ENCODE results near the gene SNX9. TPM values are rescaled to one million over a fixed set of nuclear protein-coding genes. Genes with fewer than 3 reads are reported as not detected.
"Not testable (repeated sequence)": the region's sequence is repeated elsewhere in the genome, so short reads cannot be mapped to it uniquely, and the experiment has no call there.

Gene SNX9
- total and polyA plus RNA-seq, 7 donors = 42.6 to 72.6 (median 63.0) TPM

DNA sequence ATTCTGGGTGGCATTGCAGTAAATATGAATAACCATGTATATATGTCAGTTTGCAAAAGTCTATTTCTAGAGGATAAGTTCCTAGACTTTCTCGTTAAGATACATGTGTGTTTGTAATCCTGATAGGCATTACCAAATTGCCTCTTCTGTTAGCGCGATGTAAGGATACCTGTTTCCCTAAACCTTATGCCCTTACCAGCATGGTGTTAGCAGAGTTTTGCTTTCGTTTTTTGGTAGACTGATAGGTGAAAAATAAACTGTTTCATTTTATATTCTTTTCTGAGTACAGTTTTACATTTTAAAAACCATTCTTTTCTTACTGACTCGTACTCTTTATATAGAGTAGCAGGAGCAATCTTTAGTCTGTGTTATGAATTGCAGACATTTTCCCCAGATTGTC lies 32.3 kb downstream of the SNX9 start:
- Histone ChIP-seq H3K9me3 (peaks cover 0 to 3% (median 0%) of the 10 kb centered on the region in 4 donors), H3K4me1 (peaks cover 0 to 35% (median 12%) of the 10 kb centered on the region in 4 donors), H3K27ac (no peak overlapping the region), H3K27me3 (no peaks in the 10 kb centered on the region), H3K4me3 (no peak overlapping the region), H3K36me3 (no peaks in the 10 kb centered on the region)
- no peak for DNase-seq
- WGBS, 2 donors = 92 to 93% methylated on average over 5 of the region's 5 CpGs
- intact Hi-C loops (cut with DNase I) = no loop called here
- TF ChIP-seq EP300 (IDR thresholded peaks at IDR 0.05) (no peak), POLR2AphosphoS5 (IDR thresholded peaks at IDR 0.05) (no peak)
- TF ChIP-seq, protein P1, sequence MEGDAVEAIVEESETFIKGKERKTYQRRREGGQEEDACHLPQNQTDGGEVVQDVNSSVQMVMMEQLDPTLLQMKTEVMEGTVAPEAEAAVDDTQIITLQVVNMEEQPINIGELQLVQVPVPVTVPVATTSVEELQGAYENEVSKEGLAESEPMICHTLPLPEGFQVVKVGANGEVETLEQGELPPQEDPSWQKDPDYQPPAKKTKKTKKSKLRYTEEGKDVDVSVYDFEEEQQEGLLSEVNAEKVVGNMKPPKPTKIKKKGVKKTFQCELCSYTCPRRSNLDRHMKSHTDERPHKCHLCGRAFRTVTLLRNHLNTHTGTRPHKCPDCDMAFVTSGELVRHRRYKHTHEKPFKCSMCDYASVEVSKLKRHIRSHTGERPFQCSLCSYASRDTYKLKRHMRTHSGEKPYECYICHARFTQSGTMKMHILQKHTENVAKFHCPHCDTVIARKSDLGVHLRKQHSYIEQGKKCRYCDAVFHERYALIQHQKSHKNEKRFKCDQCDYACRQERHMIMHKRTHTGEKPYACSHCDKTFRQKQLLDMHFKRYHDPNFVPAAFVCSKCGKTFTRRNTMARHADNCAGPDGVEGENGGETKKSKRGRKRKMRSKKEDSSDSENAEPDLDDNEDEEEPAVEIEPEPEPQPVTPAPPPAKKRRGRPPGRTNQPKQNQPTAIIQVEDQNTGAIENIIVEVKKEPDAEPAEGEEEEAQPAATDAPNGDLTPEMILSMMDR (IDR thresholded peaks at IDR 0.05) = no peak

DNA sequence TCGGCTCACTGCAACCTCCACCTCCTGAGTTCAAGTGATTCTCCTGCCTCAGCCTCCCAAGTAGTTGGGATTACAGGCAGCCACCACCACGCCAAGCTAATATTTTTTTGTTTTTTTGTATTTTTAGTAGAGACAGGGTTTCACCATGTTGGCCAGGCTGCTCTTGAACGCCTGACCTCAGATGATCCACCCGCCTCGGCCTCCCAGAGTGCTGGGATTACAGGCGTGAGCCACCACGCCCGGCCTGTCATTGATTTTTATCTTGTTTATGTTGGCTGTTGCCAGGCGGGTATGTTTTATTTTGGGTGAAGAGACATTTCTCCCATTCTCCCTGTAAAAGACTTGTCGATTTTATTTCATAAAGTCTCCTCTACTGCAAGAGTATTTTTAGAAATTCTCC lies 32.8 kb downstream of the SNX9 start:
- 33 to 78% methylated on average over 10 of the region's 10 CpGs for WGBS, 2 donors
- H3K36me3 ChIP-seq; H3K4me3 ChIP-seq; H3K9me3 ChIP-seq; intact Hi-C loops (cut with DNase I); H3K27me3 ChIP-seq; DNase-seq: not testable (repeated sequence)
- H3K27ac ChIP-seq = peak overlapping the region in 1 of 4 donors; percentile 19
- H3K4me1 ChIP-seq = peaks cover 0 to 37% (median 16%) of the 10 kb centered on the region in 4 donors

DNA sequence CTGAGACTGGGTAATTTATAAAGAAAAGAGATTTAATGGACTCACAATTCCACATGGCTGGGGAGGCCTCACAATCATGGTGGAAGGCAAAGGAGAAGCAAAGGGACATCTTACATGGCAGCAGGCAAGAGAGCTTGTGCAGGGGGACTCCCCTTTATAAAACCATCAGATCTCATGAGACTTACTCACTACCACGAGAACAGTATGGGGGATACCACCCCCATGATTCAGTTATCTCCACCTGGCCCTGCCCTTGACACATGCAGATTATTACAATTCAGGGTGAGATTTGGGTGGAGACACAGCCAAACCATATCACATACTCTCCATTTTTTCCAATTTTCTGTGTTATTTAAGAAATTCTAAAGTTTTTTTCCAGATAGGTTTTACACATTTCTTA lies 35.6 kb downstream of the SNX9 start:
- 65 to 84% methylated on average over 1 of the region's 1 CpG for WGBS, 2 donors
- H3K27me3 ChIP-seq; H3K9me3 ChIP-seq; H3K4me3 ChIP-seq; H3K36me3 ChIP-seq; H3K27ac ChIP-seq; intact Hi-C loops (cut with DNase I); DNase-seq: not testable (repeated sequence)
- H3K4me1 ChIP-seq = peaks cover 0 to 63% (median 38%) of the 10 kb centered on the region in 4 donors

DNA sequence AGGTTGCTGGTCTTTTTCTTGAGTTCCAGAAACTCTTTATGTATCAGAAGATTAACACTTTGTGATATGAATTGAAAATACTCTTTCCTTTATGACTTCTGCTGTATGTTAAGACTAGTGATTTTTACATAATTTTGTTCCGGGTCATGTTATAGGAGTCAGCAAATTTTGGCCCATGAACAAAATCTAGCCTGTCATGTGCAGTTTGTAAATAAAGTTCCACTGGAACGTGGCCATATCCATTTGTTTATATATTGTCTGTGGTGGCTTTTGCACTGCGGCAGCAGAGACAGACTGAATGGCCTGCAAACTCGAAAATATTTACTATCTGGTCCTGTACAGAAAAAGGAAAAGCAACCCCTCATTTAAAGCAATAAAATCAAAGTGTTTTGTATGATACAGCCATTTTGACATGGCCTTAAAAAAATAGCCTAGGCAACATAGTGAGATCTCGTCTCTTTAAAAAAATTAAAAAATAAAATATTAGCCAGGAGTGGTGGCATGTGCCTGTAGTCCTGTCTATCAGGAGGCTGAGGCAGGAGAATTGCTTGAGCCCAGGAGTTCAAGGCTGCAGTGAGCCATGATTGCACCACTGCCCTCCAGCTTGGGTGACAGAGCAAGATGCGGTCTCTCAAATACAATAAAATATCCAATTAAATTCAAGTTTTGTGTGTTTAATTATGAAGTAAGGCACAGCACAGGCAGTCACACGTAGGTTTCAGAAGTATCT lies 36.9 kb downstream of the SNX9 start:
- intact Hi-C loops (cut with DNase I) = no loop called here
- Histone ChIP-seq H3K36me3 (no peaks in the 10 kb centered on the region), H3K27ac (no peak overlapping the region), H3K27me3 (no peaks in the 10 kb centered on the region), H3K9me3 (no peaks in the 10 kb centered on the region), H3K4me3 (no peak overlapping the region), H3K4me1 (peaks cover 0 to 64% (median 41%) of the 10 kb centered on the region in 4 donors)
- TF ChIP-seq POLR2AphosphoS5 (IDR thresholded peaks at IDR 0.05) = no peak
- no peak for TF ChIP-seq EP300 (IDR thresholded peaks at IDR 0.05)
- TF ChIP-seq POLR2A (IDR thresholded peaks at IDR 0.05) = no peak
- TF ChIP-seq, protein P1 (IDR thresholded peaks at IDR 0.05) = no peak
- WGBS, 2 donors = 25 to 56% methylated on average over 7 of the region's 7 CpGs
- no peak for DNase-seq

DNA sequence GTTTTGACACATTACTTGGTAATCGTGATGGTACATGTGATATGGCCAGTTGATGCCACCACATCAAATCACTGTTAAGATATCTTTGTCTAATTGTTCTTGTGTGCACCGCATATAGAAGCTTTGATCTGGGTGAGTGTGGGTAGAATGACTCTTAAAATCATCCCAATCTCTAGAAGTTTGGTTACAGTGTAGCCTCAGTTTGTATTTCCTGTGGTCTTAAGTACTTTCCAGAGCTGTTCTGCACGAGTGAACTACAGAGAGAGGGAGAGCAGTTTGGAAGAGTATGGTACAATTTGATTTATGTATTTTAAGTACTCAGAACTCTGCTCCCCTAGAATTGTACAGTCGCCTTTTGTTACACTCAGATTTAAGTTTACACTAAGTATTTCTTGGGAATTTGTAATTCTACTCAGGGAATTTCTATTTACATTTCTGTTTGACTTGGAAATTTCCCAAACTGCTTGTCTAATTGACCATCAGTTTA lies 37.5 kb downstream of the SNX9 start:
- intact Hi-C loops (cut with DNase I) = no loop called here
- DNase-seq = no peak
- Histone ChIP-seq H3K9me3 (no peaks in the 10 kb centered on the region), H3K27ac (no peak overlapping the region), H3K4me1 (peaks cover 0 to 64% (median 41%) of the 10 kb centered on the region in 4 donors), H3K36me3 (no peaks in the 10 kb centered on the region), H3K4me3 (no peak overlapping the region), H3K27me3 (no peaks in the 10 kb centered on the region)
- WGBS, 2 donors = 38 to 43% methylated on average over 4 of the region's 4 CpGs
- TF ChIP-seq, protein P1 (IDR thresholded peaks at IDR 0.05) = no peak
- TF ChIP-seq POLR2A (IDR thresholded peaks at IDR 0.05) = no peak
- TF ChIP-seq POLR2AphosphoS5 (IDR thresholded peaks at IDR 0.05) = no peak
- no peak for TF ChIP-seq EP300 (IDR thresholded peaks at IDR 0.05)

DNA sequence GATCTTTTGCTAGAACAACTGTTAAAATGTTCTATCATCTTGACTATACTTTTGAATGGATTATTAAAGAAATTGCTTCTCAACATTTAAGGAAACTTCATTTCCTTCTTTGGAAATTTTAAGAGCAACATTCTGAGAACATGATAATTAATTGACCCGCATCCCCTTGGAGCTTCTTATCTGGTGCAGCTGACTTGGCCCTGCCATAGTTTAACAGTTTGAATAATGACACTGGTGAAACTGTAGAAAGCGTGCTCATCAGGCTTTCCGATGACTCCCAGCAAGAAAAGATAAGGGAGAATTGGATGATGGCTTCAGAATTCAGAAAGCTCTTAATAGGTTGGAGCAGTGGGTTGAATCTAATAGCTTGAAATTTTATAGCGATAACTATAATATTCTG lies 38.1 kb downstream of the SNX9 start:
- Histone ChIP-seq H3K9me3 (no peaks in the 10 kb centered on the region), H3K4me1 (peaks cover 0 to 60% (median 41%) of the 10 kb centered on the region in 4 donors), H3K4me3 (no peak overlapping the region), H3K36me3 (no peaks in the 10 kb centered on the region), H3K27ac (no peak overlapping the region), H3K27me3 (no peaks in the 10 kb centered on the region)
- no peak for TF ChIP-seq POLR2AphosphoS5 (IDR thresholded peaks at IDR 0.05)
- no peak for TF ChIP-seq EP300 (IDR thresholded peaks at IDR 0.05)
- TF ChIP-seq, protein P1 (IDR thresholded peaks at IDR 0.05) = no peak
- no peak for TF ChIP-seq POLR2A (IDR thresholded peaks at IDR 0.05)
- DNase-seq = no peak
- intact Hi-C loops (cut with DNase I) = no loop called here
- WGBS, 2 donors = 93 to 95% methylated on average over 4 of the region's 4 CpGs
